ENCODE measurements around the gene RNU5D-1.

RNU5D-1 gene

DNA sequence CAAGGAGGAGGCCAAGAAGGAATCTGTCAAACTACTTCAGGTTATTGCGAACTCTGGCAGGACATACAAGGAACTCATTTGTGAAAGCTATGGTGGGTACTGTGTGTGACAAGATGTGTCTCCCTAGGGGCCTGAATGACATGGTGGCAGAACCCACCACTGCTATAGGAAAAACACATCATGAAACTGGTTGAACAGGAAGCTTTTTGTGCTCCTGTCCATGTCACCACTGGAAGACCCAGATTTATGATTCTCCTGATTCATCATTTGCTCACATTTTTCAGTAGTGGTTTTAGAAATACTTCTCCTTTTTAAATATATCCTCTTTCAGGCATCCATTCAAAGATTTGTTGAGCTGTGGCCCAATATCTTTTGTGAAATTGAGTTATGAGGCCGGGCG, 32.8 kb downstream of the RNU5D-1 start:
- DNase-seq: no peak

- DNase-seq: peak; percentile 24
These were observed 34.1 kb downstream of the RNU5D-1 start for GRCh38 chr1:44696789-44697345.

GRCh38 chr1:44696101-44696500, 34.9 kb downstream of the RNU5D-1 start:
- no peak for DNase-seq

DNA sequence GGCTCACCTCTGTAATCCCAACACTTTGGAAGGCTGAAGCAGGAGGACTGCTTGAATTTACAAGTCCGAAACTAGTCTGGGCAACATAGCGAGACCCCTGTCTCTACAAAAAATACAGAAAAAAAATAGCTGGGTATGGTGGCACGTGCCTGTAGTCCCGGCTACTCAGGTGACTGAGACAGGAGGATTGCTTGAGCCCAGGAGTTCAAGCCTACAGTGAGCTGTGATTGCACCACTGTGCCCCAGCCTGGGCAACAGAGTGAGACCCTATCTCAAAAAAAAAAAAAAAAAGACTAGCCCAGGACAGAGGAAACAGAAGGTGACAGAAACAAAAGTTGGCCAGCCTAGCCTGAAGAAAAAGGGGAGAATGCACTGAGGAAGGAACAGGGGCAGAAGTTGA, 35.3 kb downstream of the RNU5D-1 start:
- DNase-seq: no peak

- no peak for DNase-seq
These were observed 36.0 kb downstream of the RNU5D-1 start for GRCh38 chr1:44694863-44695478.

DNA sequence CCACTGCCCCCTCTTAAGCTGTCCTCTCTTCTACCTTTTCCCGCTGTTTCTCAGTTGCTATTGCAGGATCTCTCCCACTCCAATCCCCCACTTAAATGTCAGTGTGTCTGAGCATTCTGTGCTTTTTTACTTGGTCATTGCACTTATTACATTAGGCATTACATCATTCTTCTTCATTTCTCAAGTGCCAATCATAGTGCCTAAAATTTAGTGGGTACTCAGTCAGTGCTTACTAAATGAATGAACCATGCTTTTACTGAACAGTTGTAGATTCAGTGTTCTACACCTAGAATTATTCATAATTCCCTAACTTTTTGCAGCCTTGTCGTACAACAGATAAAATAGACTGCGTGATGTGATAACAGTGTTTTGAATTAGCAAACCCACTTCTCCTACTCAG, 37.1 kb downstream of the RNU5D-1 start:
- no peak for DNase-seq

DNA sequence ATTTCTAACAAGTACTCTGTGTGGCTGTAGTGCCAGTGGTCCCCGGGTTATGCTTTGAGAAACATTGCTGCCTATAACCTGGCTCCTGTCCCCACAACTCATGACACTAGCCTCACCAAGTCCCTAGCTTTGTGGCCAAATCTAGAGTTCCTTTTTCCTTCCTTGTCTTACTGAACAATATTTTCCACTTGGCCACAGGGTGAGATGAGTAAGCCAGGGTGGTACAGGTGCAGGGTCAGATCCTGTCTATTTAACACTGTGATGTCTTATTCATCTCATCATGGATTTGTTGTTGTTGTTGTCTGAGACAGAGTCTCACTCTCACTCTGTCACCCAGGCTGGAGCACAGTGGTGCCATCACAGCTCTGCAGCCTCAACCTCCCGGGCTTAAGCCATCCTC, 37.8 kb downstream of the RNU5D-1 start:
- no peak for DNase-seq

DNA sequence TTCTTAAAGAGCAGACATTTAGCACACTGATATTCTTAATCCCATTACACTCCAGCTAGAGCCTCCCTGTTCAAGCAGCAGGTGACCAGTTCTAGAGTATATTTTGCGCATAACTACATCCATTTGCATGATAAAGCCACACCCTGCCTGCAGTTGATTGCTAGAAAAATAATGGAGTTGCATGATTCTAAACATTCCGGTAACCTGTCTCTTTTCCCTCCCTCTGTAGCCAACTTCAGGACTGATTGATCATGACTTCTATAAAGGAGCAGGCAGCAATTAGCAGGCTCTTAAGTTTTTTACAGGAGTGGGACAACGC, 41.6 kb downstream of the RNU5D-1 start:
- no peak for DNase-seq

GRCh38 chr1:44688760-44689446, 42.1 kb downstream of the RNU5D-1 start:
- DNase-seq: no peak

GRCh38 chr1:44685881-44686280, 45.1 kb downstream of the RNU5D-1 start:
- no peak for DNase-seq

GRCh38 chr1:44685218-44685617, 45.8 kb downstream of the RNU5D-1 start:
- no peak for DNase-seq

- DNase-seq: no peak
These were observed 46.4 kb downstream of the RNU5D-1 start for GRCh38 chr1:44684525-44684924.

DNA sequence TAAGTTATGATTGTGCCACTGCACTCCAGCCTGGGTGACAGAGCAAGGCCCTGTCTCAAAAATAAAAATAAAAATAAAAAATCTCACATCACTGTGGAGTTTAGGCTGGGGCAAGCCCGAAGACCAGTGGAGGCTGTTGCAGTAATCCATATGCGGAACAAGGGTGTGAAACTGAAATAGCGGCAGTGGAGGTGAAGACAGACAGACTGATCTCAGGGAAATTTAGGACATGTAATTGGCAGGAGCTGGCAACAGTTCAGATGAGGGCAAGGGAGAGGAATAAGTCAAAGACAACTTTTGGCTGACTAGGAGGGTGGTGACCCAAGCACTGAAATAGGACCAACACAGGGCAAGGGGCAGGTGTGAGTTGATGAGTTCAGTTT, 48.1 kb downstream of the RNU5D-1 start:
- no peak for DNase-seq

GRCh38 chr1:44681905-44682882, 48.8 kb downstream of the RNU5D-1 start:
- no peak for DNase-seq
